Fibroblast of skin of back (primary cell): ENCODE data around the gene COL9A2. TPM values are rescaled to one million over a fixed set of nuclear protein-coding genes. Genes with fewer than 3 reads are reported as not detected.
"Not testable (repeated sequence)": the region's sequence is repeated elsewhere in the genome, so short reads cannot be mapped to it uniquely, and the experiment has no call there.

Source experiments
- DNase-seq: peaks from one replicate; pipeline ENCODE4 v3.0.0-alpha.2; 2013
- polyA plus RNA-seq, 2 experiments: library from polyadenylated mRNA; unstranded; fragments of 120-200 nt; gene quantifications; one replicate each; pipeline ENCODE4 v1.2.1, GENCODE V29; 2013; ENCODE audit not compliant: insufficient read length in 2 of 2

The COL9A2 gene
- 0.57 TPM for polyA plus RNA-seq (2013, experiment 1 of 2; ENCODE audit: insufficient read length)
- polyA plus RNA-seq (2013, experiment 2 of 2; ENCODE audit: insufficient read length): 0.88 TPM

- no peak for DNase-seq
Measured at GRCh38 chr1:40316595-40317393, at the start of gene COL9A2. TSS of gene COL9A2 (minus strand) at chr1:40317286. CDS start at chr1:40317197, 89 bp downstream.

- DNase-seq: no peak
Measured at GRCh38 chr1:40363721-40364120, 46.6 kb upstream of the COL9A2 start.

- peak; percentile 66 for DNase-seq
Measured at GRCh38 chr1:40362699-40363098, 45.6 kb upstream of the COL9A2 start.

GRCh38 chr1:40362199-40362598 lies 45.1 kb upstream of the COL9A2 start:
- no peak for DNase-seq

GRCh38 chr1:40361637-40362036 lies 44.6 kb upstream of the COL9A2 start:
- no peak for DNase-seq

- no peak for DNase-seq
Measured at GRCh38 chr1:40361201-40361600, 44.1 kb upstream of the COL9A2 start.

- DNase-seq: no peak
Measured at GRCh38 chr1:40360631-40361030, 43.5 kb upstream of the COL9A2 start.

GRCh38 chr1:40357625-40358024 lies 40.5 kb upstream of the COL9A2 start:
- no peak for DNase-seq

GRCh38 chr1:40353082-40353481 lies 36.0 kb upstream of the COL9A2 start:
- DNase-seq: no peak

GRCh38 chr1:40352126-40352525 lies 35.0 kb upstream of the COL9A2 start:
- no peak for DNase-seq

- no peak for DNase-seq
Measured at GRCh38 chr1:40351124-40351523, 34.0 kb upstream of the COL9A2 start.

- DNase-seq: no peak
Measured at GRCh38 chr1:40350391-40350790, 33.3 kb upstream of the COL9A2 start.

GRCh38 chr1:40344597-40344996 lies 27.5 kb upstream of the COL9A2 start:
- peak; percentile 54 for DNase-seq

GRCh38 chr1:40342381-40342717 lies 25.3 kb upstream of the COL9A2 start:
- DNase-seq: not testable (repeated sequence)

GRCh38 chr1:40341491-40342380 lies 24.6 kb upstream of the COL9A2 start:
- no peak for DNase-seq

- no peak for DNase-seq
Measured at GRCh38 chr1:40339420-40340323, 22.6 kb upstream of the COL9A2 start.

- peak; percentile 68 for DNase-seq
Measured at GRCh38 chr1:40338745-40339419, 21.8 kb upstream of the COL9A2 start.

GRCh38 chr1:40337443-40337842 lies 20.4 kb upstream of the COL9A2 start:
- no peak for DNase-seq

GRCh38 chr1:40332695-40333094 lies 15.6 kb upstream of the COL9A2 start:
- no peak for DNase-seq

GRCh38 chr1:40331403-40331802 lies 14.3 kb upstream of the COL9A2 start:
- DNase-seq: not testable (repeated sequence)

- DNase-seq: no peak
Measured at GRCh38 chr1:40318970-40319621, 2.0 kb upstream of the COL9A2 start.
